Tibial nerve (tissue), 4 donors: ENCODE measurements around the gene DKK2.

ENCODE experiments used
- CTCF ChIP-seq, 5 experiments: fragments of 200-600 bp in 3 of 5; fragments of 450-650 bp in 2 of 5; sonication (generic) in 3 of 5; IDR thresholded peaks; one replicate each; pipeline ENCODE4 v1.5.1; 2016 to 2019; ENCODE audit warnings: antibody characterized with exemption in 5 of 5, mild to moderate bottlenecking in 3 of 5, moderate library complexity in 2 of 5
- EP300 ChIP-seq, 2 donors: sonication (generic); formaldehyde crosslinking; IDR thresholded peaks; one replicate each; pipeline ENCODE4 v1.6.1; 2017; ENCODE audit warnings: antibody characterized with exemption in 2 of 2, mild to moderate bottlenecking in 1 of 2

- TF ChIP-seq EP300 (IDR thresholded peaks at IDR 0.05) = no peak
- TF ChIP-seq CTCF (IDR thresholded peaks at IDR 0.05) = no peak
These were observed 24.8 kb downstream of the DKK2 start for GRCh38 chr4:107011312-107011711.
